IMR-90 (cell line): ENCODE measurements around the gene SPP2. TPM values are rescaled to one million over a fixed set of nuclear protein-coding genes. Genes with fewer than 3 reads are reported as not detected.

Experiments
- ATAC-seq: fragments of 200-7000 bp; cut with Tn5 transposase; 2 replicates; pipeline ENCODE4 v1.9.1; 2020; ENCODE audit warnings: low read depth, mild to moderate bottlenecking, moderate library complexity
- BruUV-seq: library from RNA; stranded (reverse); fragments of 400-500 nt; replicated peaks from 2 replicates; lab custom pipeline; 2021; lab: Mats Ljungman, UMichigan
- CTCF ChIA-PET: fragments of 300-600 bp; formaldehyde crosslinking; extraction: SDS; loops from one replicate; lab custom pipeline; 2021; ENCODE audit warnings: antibody characterized with exemption; lab: Yijun Ruan, JAX
- POLR2A ChIA-PET: fragments of 300-600 bp; sonication (Branson Sonifier 250); formaldehyde crosslinking; loops from one replicate; lab custom pipeline; 2022; ENCODE audit warnings: antibody characterized with exemption; ENCODE audit not compliant: unreplicated experiment; lab: Charles Lee
- DNase-seq: peaks from one replicate; pipeline ENCODE4 v3.0.0; 2013
- H2AFZ ChIP-seq: replicated peaks from 2 replicates; pipeline ENCODE3; 2013; ENCODE audit warnings: low read length, mild to moderate bottlenecking; ENCODE audit not compliant: poor library complexity
- H2AK5ac ChIP-seq: 2 replicates; pipeline ENCODE4 v1.6.1; 2013; ENCODE audit warnings: low read depth, low read length, inconsistent platforms
- H2AK9ac ChIP-seq: replicated peaks from 2 replicates; pipeline ENCODE3; 2013; ENCODE audit warnings: mild to moderate bottlenecking, low read depth, low read length, moderate library complexity; ENCODE audit not compliant: poor library complexity
- H2BK120ac ChIP-seq: 2 replicates; pipeline ENCODE4 v1.6.1; 2013; ENCODE audit warnings: low read depth, low read length, inconsistent platforms
- H2BK15ac ChIP-seq: 3 replicates; pipeline ENCODE4 v1.6.1; 2013; ENCODE audit warnings: low read depth, low read length, inconsistent platforms
- H2BK20ac ChIP-seq: 2 replicates; pipeline ENCODE4 v1.6.1; 2013; ENCODE audit warnings: low read depth, mild to moderate bottlenecking, inconsistent platforms, low read length, moderate library complexity
- H2BK5ac ChIP-seq: 2 replicates; pipeline ENCODE4 v1.6.1; 2013; ENCODE audit warnings: mild to moderate bottlenecking, low read depth, low read length, inconsistent platforms; ENCODE audit not compliant: poor library complexity, severe bottlenecking
- H3K14ac ChIP-seq: replicated peaks from 2 replicates; pipeline ENCODE4 v1.6.1; 2013; ENCODE audit warnings: low read depth, low read length, inconsistent platforms
- H3K18ac ChIP-seq: 2 replicates; pipeline ENCODE4 v1.6.1; 2013; ENCODE audit warnings: low read depth, low read length, control low read depth
- H3K23ac ChIP-seq: 2 replicates; pipeline ENCODE4 v1.6.1; 2013; ENCODE audit warnings: low read depth, low read length, inconsistent platforms
- H3K27ac ChIP-seq: 2 replicates; pipeline ENCODE4 v1.5.1; 2013; ENCODE audit warnings: mild to moderate bottlenecking, control low read depth, low read length; ENCODE audit not compliant: insufficient read depth
- H3K27me3 ChIP-seq: 2 replicates; pipeline ENCODE4 v1.6.1; 2013; ENCODE audit warnings: low read length; ENCODE audit not compliant: control insufficient read depth, insufficient read depth
- H3K36me3 ChIP-seq: 2 replicates; pipeline ENCODE4 v1.6.1; 2013; ENCODE audit warnings: low read length, mixed read lengths; ENCODE audit not compliant: control insufficient read depth, insufficient read depth
- H3K4ac ChIP-seq: 2 replicates; pipeline ENCODE4 v1.6.1; 2013; ENCODE audit warnings: low read depth, low read length, inconsistent platforms
- H3K4me1 ChIP-seq: 2 replicates; pipeline ENCODE4 v1.6.1; 2013; ENCODE audit warnings: low read length, mixed read lengths; ENCODE audit not compliant: control insufficient read depth, insufficient read depth
- H3K4me2 ChIP-seq: 2 replicates; pipeline ENCODE4 v1.6.1; 2013; ENCODE audit warnings: low read depth, mild to moderate bottlenecking, control low read depth, low read length, moderate library complexity
- H3K4me3 ChIP-seq: 2 replicates; pipeline ENCODE4 v1.5.1; 2013; ENCODE audit warnings: low read depth, mild to moderate bottlenecking, control low read depth, low read length, moderate library complexity; ENCODE audit not compliant: insufficient read depth
- H3K56ac ChIP-seq: 2 replicates; pipeline ENCODE4 v1.6.1; 2013; ENCODE audit warnings: low read length, inconsistent platforms; ENCODE audit not compliant: insufficient read depth; ENCODE audit errors: extremely low read depth
- H3K79me1 ChIP-seq, 2 experiments: 2 replicates each; pipeline ENCODE4 v1.6.1; 2013; ENCODE audit warnings: low read length in 2 of 2, inconsistent platforms in 1 of 2, low read depth in 1 of 2
- H3K9ac ChIP-seq: 2 replicates; pipeline ENCODE4 v1.6.1; 2013; ENCODE audit warnings: low read depth, low read length, control low read depth
- H3K9me1 ChIP-seq: 2 replicates; pipeline ENCODE4 v1.6.1; 2013; ENCODE audit warnings: low read length, inconsistent platforms; ENCODE audit not compliant: insufficient read depth
- H3K9me3 ChIP-seq: 2 replicates; pipeline ENCODE4 v1.6.1; 2013; ENCODE audit warnings: low read length; ENCODE audit not compliant: control insufficient read depth, insufficient read depth
- H4K20me1 ChIP-seq: 2 replicates; pipeline ENCODE4 v1.6.1; 2013; ENCODE audit warnings: low read length, inconsistent platforms; ENCODE audit not compliant: insufficient read depth
- H4K5ac ChIP-seq: 2 replicates; pipeline ENCODE4 v1.6.1; 2013; ENCODE audit warnings: mild to moderate bottlenecking, low read depth, low read length, control low read depth
- H4K8ac ChIP-seq, 2 experiments: 2 replicates each; pipeline ENCODE4 v1.6.1; 2013; ENCODE audit warnings: low read depth in 2 of 2, low read length in 2 of 2, control low read depth in 1 of 2, inconsistent platforms in 1 of 2
- H4K91ac ChIP-seq: 2 replicates; pipeline ENCODE4 v1.6.1; 2013; ENCODE audit warnings: low read depth, low read length, inconsistent platforms; ENCODE audit not compliant: insufficient read depth
- BHLHE40 ChIP-seq: fragments of 150-350 bp; IDR thresholded peaks from 2 replicates; pipeline ENCODE4 v1.6.1; 2016; ENCODE audit warnings: mild to moderate bottlenecking, low read depth, low read length
- CEBPB ChIP-seq: IDR thresholded peaks from 2 replicates; pipeline ENCODE4 v1.6.1; 2012; ENCODE audit warnings: low read depth, low read length, improper control_type of control experiment
- CHD1 ChIP-seq: IDR thresholded peaks from 2 replicates; pipeline ENCODE4 v1.6.1; 2012; ENCODE audit warnings: low read depth, low read length, improper control_type of control experiment
- FOS ChIP-seq: fragments of 150-350 bp; IDR thresholded peaks from 2 replicates; pipeline ENCODE4 v1.6.1; 2016; ENCODE audit warnings: low read depth, low read length
- MAFK ChIP-seq: IDR thresholded peaks from 2 replicates; pipeline ENCODE4 v1.6.1; 2012; ENCODE audit warnings: low read depth, low read length, improper control_type of control experiment
- MAZ ChIP-seq: IDR thresholded peaks from 2 replicates; pipeline ENCODE4 v1.6.1; 2012; ENCODE audit warnings: low read depth, mild to moderate bottlenecking, low read length, improper control_type of control experiment, moderate library complexity, borderline replicate concordance
- MXI1 ChIP-seq: IDR thresholded peaks from 2 replicates; pipeline ENCODE4 v1.6.1; 2012; ENCODE audit warnings: low read depth, mild to moderate bottlenecking, low read length, moderate library complexity, borderline replicate concordance
- NFE2L2 ChIP-seq: fragments of 150-350 bp; IDR thresholded peaks from 2 replicates; pipeline ENCODE4 v1.6.1; 2016; ENCODE audit warnings: low read depth, mild to moderate bottlenecking, low read length
- POLR2A ChIP-seq: IDR thresholded peaks from 2 replicates; pipeline ENCODE4 v1.6.1; 2012; ENCODE audit warnings: mild to moderate bottlenecking, low read depth, low read length
- RAD21 ChIP-seq: IDR thresholded peaks from 2 replicates; pipeline ENCODE4 v1.6.1; 2012; ENCODE audit warnings: low read length, improper control_type of control experiment
- RCOR1 ChIP-seq: IDR thresholded peaks from 2 replicates; pipeline ENCODE4 v1.6.1; 2012; ENCODE audit warnings: mild to moderate bottlenecking, low read length, improper control_type of control experiment; ENCODE audit not compliant: insufficient replicate concordance
- RFX5 ChIP-seq: IDR thresholded peaks from 2 replicates; pipeline ENCODE4 v1.8.0; 2012; ENCODE audit warnings: low read depth, mild to moderate bottlenecking, low read length, moderate library complexity
- SMC3 ChIP-seq: fragments of 150-350 bp; IDR thresholded peaks from 2 replicates; pipeline ENCODE4 v1.6.1; 2016; ENCODE audit warnings: low read depth, mild to moderate bottlenecking, antibody characterized with exemption, low read length, moderate library complexity
- WGBS, 2 experiments: methylation state at CpG; one replicate each; pipeline versions ENCODE4 v1.1.5 to v1.1.7; 2013; ENCODE audit warnings: missing lambda C conversion rate in 2 of 2; ENCODE audit not compliant: insufficient read length in 1 of 2; ENCODE audit errors: extremely low coverage in 2 of 2; 5-methylcytosine and 5-hydroxymethylcytosine counted together
- dilution Hi-C: fragments of 300-500 bp; cut with HindIII; formaldehyde crosslinking; loops from one replicate; pipeline ENCODE4 v1.14.3; 2018; ENCODE audit warnings: low sequenced_read_pairs; ENCODE audit not compliant: unreplicated experiment
- in situ Hi-C: fragments of 300-500 bp; cut with MboI; formaldehyde crosslinking; loops from 3 replicates; pipeline ENCODE4 v1.14.3; 2019; ENCODE audit warnings: low sequenced_read_pairs, inconsistent platforms, mixed read lengths
- intact Hi-C: fragments of 100-400 bp; cut with micrococcal nuclease; formaldehyde crosslinking; loops from 2 replicates; pipeline ENCODE4 v1.10.0; 2022
- polyA plus RNA-seq, 3 experiments: library from polyadenylated mRNA; depleted of rRNA; stranded (reverse); fragments of >200 nt; gene quantifications; 2 replicates each; pipeline ENCODE4 v1.2.3, GENCODE V29; 2012; ENCODE audit warnings: low replicate concordance in 1 of 3
- total RNA-seq: library from RNA; depleted of rRNA; stranded (reverse); fragments of >200 nt; gene quantifications from 2 replicates; pipeline ENCODE4 v1.2.3, GENCODE V29; 2012
- TF ChIP-seq, protein P1 (sequence below): fragments of 150-350 bp; IDR thresholded peaks from 2 replicates; pipeline ENCODE4 v1.6.1; 2017; ENCODE audit warnings: mild to moderate bottlenecking, antibody characterized with exemption, low read length, low read depth
- TF ChIP-seq, protein P2 (sequence below): conservative IDR thresholded peaks from 2 replicates; pipeline ENCODE4 v1.5.1; 2012; ENCODE audit warnings: mild to moderate bottlenecking, low read depth, low read length, improper control_type of control experiment
- TF ChIP-seq, protein P3 (sequence below): fragments of 150-350 bp; IDR thresholded peaks from 2 replicates; pipeline ENCODE4 v1.6.1; 2016; ENCODE audit warnings: low read depth, mild to moderate bottlenecking, low read length, moderate library complexity, borderline replicate concordance

SPP2 gene
- total and polyA plus RNA-seq, 2 of the 4 experiments (the other 2 are of a cell fraction): not detected

DNA sequence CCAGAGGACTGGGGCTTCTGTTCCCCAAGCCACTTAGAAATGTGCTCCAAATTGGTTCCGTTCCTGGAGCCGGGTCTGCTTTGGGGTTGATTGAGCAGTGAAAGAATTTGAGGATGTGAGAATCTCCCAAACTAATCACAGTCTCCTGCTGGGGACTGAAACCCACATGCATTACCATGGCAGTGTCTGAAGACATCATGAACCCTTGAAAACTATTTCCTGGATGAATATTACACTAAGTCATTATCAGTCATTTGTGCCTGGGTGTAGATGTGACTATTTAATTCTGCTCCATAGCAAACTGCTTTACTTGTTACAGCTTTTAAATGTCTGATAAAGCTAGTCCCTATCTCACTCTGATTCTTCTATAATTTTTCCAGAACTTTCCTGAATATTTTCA, 27.6 kb downstream of the SPP2 start:
- H3K9me1 ChIP-seq: no peaks in the 10 kb centered on the region
- intact Hi-C loops (no loop called here), dilution Hi-C loops (no loop called here), in situ Hi-C loops (no loop called here)
- no peak overlapping the region for H3K14ac ChIP-seq
- H4K5ac ChIP-seq: no peak overlapping the region
- ATAC-seq: no peak
- no peak overlapping the region for H3K4me2 ChIP-seq
- no peak overlapping the region for H3K4me3 ChIP-seq
- no peaks in the 10 kb centered on the region for H3K9me3 ChIP-seq
- CTCF ChIA-PET: interaction anchor here (0.7 kb wide), 1 partner anchor 96 kb away, joined by 3 read pairs; no protein-coding TSS in a partner anchor
- H2BK15ac ChIP-seq: no peak overlapping the region
- TF ChIP-seq RFX5 (no peak), RCOR1 (no peak), FOS (no peak), POLR2A (no peak), SMC3 (no peak), MXI1 (no peak), NFE2L2 (no peak), MAFK (no peak), CHD1 (no peak), MAZ (no peak), CEBPB (no peak), RAD21 (no peak), BHLHE40 (no peak)
- TF ChIP-seq, protein P1, sequence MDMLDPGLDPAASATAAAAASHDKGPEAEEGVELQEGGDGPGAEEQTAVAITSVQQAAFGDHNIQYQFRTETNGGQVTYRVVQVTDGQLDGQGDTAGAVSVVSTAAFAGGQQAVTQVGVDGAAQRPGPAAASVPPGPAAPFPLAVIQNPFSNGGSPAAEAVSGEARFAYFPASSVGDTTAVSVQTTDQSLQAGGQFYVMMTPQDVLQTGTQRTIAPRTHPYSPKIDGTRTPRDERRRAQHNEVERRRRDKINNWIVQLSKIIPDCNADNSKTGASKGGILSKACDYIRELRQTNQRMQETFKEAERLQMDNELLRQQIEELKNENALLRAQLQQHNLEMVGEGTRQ: no peak
- TF ChIP-seq, protein P2, sequence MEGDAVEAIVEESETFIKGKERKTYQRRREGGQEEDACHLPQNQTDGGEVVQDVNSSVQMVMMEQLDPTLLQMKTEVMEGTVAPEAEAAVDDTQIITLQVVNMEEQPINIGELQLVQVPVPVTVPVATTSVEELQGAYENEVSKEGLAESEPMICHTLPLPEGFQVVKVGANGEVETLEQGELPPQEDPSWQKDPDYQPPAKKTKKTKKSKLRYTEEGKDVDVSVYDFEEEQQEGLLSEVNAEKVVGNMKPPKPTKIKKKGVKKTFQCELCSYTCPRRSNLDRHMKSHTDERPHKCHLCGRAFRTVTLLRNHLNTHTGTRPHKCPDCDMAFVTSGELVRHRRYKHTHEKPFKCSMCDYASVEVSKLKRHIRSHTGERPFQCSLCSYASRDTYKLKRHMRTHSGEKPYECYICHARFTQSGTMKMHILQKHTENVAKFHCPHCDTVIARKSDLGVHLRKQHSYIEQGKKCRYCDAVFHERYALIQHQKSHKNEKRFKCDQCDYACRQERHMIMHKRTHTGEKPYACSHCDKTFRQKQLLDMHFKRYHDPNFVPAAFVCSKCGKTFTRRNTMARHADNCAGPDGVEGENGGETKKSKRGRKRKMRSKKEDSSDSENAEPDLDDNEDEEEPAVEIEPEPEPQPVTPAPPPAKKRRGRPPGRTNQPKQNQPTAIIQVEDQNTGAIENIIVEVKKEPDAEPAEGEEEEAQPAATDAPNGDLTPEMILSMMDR: no peak
- TF ChIP-seq, protein P3, sequence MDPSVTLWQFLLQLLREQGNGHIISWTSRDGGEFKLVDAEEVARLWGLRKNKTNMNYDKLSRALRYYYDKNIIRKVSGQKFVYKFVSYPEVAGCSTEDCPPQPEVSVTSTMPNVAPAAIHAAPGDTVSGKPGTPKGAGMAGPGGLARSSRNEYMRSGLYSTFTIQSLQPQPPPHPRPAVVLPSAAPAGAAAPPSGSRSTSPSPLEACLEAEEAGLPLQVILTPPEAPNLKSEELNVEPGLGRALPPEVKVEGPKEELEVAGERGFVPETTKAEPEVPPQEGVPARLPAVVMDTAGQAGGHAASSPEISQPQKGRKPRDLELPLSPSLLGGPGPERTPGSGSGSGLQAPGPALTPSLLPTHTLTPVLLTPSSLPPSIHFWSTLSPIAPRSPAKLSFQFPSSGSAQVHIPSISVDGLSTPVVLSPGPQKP: no peak
- BruUV-seq: no TSS peak
- H3K56ac ChIP-seq: no peak overlapping the region
- no peak overlapping the region for H2BK5ac ChIP-seq
- POLR2A ChIA-PET: no interaction called here
- H2BK120ac ChIP-seq: no peak overlapping the region
- no peak for DNase-seq
- no peak overlapping the region for H4K8ac ChIP-seq
- no peaks in the 10 kb centered on the region for H4K20me1 ChIP-seq
- no peak overlapping the region for H3K23ac ChIP-seq
- H3K27me3 ChIP-seq: peaks cover 13% of the 10 kb centered on the region
- H3K9ac ChIP-seq: no peak overlapping the region
- no peak overlapping the region for H2BK20ac ChIP-seq
- no peak overlapping the region for H4K91ac ChIP-seq
- H3K79me1 ChIP-seq: no peaks in the 10 kb centered on the region
- H3K4me1 ChIP-seq: no peaks in the 10 kb centered on the region
- no peaks in the 10 kb centered on the region for H3K36me3 ChIP-seq
- H3K18ac ChIP-seq: no peak overlapping the region
- H3K4ac ChIP-seq: no peak overlapping the region
- WGBS, 2 experiments: no CpG with 5 or more reads among the region's 2 CpGs
- no peak overlapping the region for H2AK9ac ChIP-seq
- H2AK5ac ChIP-seq: no peak overlapping the region
- H3K27ac ChIP-seq: no peak overlapping the region
- no peak overlapping the region for H2AFZ ChIP-seq
